Subcutaneous adipose tissue (tissue), 4 donors: ENCODE results near the gene OBSCN. TPM values are rescaled to one million over a fixed set of nuclear protein-coding genes. Genes with fewer than 3 reads are reported as not detected.

ENCODE experiments used
- total RNA-seq, 4 donors: library from RNA; depleted of rRNA; stranded (reverse); fragments of >200 nt; gene quantifications; one replicate each; pipeline ENCODE4 v1.1.0, GENCODE V29; 2016
- TF ChIP-seq, protein P1 (sequence below): fragments of 450-650 bp; IDR thresholded peaks from one replicate; pipeline ENCODE4 v1.5.1; 2016; ENCODE audit warnings: low read depth, mild to moderate bottlenecking, control low read depth, antibody characterized with exemption, moderate library complexity

The OBSCN gene
- total RNA-seq, 4 donors from 2014 or later, result 4.1 to 4.9 (median 4.7) TPM

DNA sequence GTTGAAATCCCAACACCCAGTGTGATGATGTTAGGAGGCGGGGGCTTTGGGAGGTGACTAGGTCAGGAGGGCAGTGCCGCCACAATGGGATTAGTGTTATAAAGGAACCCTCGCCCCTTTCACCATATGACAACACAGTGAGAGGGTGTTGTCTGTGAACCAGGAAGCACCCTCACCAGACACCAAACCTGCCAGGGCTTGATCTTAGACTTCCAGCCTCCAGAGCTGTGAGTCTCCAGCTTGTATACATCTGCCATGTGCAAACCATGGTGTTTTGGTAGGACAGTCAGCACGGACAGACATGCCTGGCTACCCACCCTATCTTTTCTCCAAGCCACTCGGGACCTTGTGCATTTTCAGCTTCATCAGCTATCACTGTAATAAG is 194.8 kb downstream of the OBSCN start:
- TF ChIP-seq, protein P1, sequence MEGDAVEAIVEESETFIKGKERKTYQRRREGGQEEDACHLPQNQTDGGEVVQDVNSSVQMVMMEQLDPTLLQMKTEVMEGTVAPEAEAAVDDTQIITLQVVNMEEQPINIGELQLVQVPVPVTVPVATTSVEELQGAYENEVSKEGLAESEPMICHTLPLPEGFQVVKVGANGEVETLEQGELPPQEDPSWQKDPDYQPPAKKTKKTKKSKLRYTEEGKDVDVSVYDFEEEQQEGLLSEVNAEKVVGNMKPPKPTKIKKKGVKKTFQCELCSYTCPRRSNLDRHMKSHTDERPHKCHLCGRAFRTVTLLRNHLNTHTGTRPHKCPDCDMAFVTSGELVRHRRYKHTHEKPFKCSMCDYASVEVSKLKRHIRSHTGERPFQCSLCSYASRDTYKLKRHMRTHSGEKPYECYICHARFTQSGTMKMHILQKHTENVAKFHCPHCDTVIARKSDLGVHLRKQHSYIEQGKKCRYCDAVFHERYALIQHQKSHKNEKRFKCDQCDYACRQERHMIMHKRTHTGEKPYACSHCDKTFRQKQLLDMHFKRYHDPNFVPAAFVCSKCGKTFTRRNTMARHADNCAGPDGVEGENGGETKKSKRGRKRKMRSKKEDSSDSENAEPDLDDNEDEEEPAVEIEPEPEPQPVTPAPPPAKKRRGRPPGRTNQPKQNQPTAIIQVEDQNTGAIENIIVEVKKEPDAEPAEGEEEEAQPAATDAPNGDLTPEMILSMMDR, result no peak

DNA sequence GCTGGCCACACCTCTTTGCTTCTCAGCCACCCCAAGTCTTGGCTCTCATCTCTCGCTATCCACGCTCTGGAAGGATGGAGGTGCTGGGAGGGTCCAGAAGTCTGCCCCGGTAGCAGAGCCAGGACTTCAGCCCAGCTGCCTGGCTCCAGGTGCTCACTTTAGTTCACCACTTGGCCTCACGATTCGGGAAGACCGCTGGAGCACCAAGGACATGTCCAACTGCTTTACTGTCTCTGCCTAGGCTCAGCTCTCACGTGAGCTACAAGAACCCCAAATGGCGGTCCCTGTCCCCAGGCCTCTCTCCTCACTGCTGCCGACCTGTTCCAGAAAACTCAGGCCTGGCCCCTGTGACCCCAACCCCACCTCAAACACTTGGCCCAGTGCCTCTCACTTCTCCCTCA is 195.4 kb downstream of the OBSCN start:
- TF ChIP-seq, protein P1, result no peak

DNA sequence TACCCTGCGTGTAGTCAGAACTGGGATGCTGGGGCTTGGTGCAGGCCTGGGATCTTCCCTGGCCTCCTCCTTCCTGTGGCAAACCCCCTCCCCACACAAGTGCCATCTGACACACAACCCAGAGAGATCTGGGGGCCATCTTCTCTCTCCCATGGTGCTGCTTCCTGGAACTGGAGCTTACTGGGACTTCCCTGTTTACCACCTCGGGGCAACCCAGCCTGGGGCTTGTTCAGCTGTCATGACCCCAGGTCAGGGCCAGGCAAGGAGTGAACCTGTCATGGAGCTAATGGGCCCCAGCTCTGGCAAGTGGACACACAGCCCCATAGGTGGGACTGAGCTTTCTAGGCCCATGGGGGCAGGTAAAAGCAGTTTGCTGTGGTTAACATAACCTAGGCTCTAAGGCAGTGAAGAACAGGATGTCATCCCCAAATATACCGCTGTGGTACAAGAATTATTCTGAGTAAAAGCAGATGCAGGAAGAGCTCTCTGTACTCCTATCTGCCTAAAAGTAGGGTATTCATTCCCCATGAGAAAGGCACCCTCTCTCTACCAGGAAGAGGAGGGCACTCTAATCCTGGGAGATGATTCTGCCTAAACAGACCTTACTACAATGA is 196.4 kb downstream of the OBSCN start:
- TF ChIP-seq, protein P1, result no peak

DNA sequence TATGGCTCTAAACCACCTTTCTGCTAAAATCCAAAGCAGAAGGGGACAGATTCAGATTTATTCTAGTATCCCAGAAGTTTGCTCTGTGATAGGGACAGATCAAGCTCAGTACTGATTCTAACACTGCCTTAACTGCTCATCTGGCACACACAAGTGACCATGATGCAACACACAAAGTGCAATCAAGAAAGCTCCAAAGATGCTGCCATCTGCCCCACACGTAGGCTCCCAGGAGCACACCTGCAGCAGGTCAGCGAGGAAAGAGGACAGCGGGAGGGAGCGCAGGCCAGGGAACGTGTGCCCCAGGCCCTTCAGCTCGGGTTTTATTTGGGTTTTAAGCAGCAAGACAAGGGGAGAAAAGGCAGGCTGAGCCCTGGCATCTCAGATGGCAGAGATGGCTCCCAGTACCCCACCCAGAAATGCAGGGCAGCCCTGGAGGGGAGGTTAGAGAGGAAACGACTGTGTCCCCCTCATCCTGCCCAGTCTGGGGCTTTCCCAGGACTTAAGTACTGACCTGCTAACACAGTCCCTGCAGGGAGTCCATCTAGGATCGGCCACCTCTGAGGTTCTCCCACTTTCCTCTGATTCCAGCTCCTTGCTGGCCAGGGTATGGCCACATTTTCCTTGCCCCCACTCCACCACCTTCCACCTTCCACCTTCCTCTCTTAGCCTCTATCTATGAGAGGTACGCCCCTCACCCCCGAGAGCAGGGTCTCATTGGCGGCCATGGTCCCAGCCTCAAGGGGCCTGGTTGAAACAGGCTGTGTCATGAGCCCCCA is 197.5 kb downstream of the OBSCN start:
- TF ChIP-seq, protein P1, result no peak

DNA sequence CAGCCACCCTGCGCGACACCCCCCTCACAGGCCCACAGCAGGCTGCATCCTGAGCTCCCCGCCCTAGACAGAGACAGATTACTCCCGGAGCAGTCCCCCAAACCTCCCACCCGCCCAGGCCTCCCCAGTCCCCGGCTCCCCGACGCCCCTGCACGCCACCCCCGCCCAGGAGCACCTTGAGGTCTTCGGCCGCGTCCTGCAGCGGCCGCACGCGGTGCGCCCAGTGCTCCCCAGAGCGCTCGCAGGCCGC is 198.1 kb downstream of the OBSCN start:
- TF ChIP-seq, protein P1, result no peak

DNA sequence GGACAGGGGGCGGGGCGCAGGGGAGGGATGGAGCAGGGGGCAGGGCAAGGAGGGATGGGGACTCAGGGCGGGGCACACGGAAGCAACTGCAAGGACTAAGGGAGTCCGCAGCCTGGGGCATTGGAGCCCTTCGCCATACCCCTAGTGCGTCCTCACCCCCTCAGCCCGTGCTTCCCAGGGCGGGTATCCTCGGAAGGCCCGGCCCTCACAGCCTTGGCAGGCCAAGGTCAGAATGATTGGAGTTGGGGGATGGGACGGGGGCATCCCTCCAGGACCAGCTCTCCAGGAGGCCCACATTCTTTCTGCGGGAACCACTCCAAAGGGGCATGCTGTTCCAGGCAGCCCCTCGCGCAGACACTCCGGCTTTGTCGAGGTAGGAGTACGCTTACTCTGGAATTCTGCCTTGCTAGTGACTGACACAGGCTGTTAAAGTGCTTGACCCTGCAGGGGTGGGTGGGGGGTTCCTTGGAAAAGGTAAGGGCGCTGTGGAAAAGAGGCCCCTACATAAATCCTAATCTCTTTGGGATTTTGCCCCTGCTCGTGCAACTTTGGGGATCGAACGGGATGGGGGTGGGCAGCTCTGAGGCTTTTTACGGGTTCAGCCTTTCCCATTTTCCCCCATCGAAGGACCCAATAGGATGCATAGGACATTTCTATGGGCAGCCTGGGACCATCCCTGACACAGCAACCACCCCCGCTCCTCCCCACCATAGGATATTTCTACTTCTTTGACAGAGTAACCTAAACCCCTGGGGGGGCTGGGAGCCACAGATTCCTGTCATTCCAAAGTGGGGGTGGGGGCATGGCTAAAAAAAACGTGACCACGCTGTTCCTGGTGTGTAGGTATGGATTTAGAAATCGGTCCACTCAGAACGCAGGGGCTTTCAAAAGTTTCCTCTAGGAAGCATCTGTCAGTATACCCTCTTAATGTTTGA is 199.5 kb downstream of the OBSCN start:
- TF ChIP-seq, protein P1, result no peak
